ENCODE data around the gene FRMPD4.

The FRMPD4 gene

DNA sequence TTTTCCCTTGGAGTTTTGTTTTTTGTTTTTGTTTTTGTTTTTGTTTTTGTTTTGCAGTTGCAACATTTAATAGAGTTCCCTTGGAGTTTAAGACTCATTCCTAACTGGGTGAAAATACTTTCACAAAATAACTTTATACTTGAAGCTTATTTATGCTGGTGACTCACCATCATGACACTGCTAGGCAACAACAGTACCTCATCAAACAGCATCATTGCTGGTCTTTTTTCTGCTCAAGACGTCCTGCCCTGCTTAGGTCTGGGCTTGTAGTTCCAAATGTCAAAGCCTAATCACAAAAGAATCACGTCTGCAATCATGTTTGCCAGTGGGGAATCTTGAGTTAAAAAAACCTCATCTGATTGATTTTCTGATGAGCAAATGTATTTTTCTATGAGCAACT is 547.3 kb downstream of the FRMPD4 start:
- DNase-seq = no peak

DNA sequence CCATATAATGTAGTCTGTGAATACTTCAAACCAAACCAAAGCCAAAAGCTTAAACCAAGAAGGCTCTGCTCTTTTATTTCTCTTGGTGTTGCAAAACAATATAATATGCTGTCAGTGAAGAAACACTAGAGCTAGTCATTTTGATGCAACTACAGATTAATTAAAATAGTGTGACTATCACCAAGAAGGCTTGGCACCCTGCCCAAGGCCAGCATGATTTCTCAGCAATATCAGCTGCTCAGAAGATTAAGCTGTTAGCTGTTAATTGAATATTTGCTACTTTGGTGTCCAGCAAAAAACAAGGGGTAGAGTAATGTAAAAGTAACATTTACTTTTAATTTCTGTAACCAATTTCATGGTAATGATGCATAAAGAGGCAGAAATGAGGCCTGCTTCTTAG is 548.1 kb downstream of the FRMPD4 start:
- no peak for DNase-seq

DNA sequence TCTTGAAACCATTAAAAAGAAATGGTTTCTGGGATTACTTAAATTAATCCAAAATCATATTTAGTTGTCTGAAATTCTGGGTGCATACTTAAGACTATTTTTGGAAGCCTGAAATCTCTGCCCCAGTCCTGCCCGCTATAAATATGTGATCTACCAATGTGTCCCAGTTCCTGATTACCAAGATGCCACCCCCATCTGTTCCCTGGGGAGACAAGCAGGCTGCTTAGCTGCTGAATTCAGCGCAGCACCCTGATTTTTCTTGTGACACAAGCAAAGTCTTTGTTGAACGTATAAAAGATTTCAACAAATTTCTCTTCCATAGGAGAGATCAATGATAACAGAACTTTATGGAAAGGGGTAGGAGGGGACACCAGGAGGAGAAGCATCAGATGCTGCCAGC is 552.4 kb downstream of the FRMPD4 start:
- no peak for DNase-seq

DNA sequence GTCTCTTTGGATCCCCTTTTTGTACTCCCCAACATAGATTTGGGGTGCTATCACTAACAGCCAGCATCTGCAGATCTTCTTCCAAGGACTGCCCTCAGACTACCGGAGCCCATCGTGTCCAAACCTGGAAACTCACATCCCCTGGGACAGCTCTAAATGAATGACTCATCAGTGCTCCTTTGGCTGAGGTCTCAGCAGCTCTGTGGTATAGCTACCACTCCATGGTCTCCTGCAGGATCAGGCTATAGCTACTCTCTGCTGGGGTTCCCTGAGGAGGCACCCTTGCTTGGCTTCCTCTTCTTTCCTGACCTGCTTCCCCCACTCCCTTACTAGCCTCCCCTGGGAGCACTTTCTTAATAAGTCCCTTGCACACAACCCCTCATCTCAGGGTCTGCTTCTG is 555.5 kb downstream of the FRMPD4 start:
- DNase-seq = no peak

- no peak for DNase-seq
Observed at GRCh38 chrX:12700745-12701144, 562.5 kb downstream of the FRMPD4 start.

GRCh38 chrX:12701628-12702027 is 563.4 kb downstream of the FRMPD4 start:
- peak; percentile 49 to 64 (median 64) for DNase-seq

DNA sequence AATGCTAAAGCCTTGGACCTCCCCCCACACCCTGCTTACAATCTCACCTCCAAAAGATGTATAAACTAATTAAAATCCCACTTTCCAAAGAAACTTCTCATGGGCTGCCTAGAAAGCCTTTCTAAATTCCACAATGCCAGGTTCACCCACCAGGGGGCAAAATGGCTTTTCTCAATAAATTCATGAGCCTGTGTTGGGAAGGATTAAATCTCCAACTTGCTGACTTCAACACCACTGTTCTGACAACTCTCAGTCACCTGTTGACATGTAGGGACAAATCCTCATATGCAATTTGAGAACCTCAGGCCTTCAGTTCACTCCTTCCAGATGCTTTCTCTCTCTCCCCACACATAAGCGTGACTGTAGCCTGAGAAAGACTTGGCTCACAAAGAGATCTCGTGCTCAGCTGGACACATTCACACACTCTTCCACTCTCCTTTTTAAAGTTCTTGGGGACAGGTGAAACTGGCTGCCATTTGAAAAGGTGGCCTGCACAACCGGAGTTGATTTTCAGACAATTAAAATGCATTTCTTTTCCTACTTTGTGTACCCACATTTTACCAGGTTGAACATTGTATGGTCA is 564.3 kb downstream of the FRMPD4 start:
- DNase-seq = peak; percentile 23 to 33 (median 29)

GRCh38 chrX:12704706-12705105 is 566.4 kb downstream of the FRMPD4 start:
- no peak for DNase-seq

DNA sequence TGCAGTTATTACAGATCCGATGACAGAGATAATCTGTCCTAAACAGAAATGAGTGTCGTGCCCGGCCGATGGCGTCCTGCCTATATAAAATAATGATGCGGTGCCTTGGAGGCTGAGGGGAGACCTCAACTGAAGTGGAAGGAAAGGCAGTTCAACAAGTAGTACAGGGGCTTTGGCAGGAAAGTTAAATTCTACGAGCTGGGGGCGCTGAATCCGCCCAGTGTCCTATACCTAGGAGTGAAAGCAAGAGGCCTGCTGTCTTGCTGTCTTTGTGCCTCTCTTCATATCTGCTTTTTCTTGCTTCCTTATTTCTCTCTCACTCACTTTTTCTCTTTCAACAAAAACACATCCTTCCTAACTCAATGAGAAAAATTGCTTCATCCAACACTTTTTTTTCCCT is 570.8 kb downstream of the FRMPD4 start:
- no peak for DNase-seq

- no peak for DNase-seq
Observed at GRCh38 chrX:12711435-12712040, 573.3 kb downstream of the FRMPD4 start.

- DNase-seq = no peak
Observed at GRCh38 chrX:12716574-12716973, 578.3 kb downstream of the FRMPD4 start.

DNA sequence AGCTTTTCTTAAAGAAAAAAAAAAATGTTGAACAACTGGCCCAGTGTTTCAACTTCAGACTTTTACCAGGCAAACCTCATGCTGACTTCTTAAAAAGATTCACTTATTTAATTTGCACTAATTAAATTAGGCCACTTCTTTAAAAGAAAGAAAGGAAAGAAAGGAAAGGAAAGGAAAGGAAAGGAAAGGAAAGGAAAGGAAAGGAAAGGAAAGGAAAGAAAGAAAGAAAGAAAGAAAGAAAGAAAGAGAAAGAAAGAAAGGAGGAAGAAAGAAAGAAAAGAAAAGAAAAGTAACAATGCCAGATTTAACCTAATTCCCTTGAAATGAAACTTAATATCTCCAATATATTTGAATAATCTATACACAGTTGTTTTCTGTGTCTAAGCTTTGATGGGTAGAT is 581.6 kb downstream of the FRMPD4 start:
- no peak for DNase-seq

DNA sequence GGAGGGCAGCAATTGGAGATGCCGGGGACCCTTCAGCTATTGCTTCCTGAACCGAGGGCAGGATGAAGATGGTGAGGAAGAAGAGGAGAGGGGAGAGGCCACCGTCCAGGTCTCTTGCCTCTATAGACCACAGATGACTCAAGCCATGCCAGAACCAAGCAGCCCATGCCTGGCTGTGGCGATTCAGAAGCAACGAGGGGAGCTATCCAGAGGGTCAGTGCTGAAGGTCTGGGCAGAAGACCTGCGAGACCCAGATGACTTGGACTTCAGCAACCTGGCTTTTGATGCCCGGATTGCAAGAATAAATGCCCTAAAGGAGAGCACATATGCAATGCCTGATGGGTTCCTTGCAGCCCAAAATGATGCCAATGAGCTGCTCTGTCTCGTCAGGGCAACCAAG is 582.8 kb downstream of the FRMPD4 start:
- DNase-seq = no peak

DNA sequence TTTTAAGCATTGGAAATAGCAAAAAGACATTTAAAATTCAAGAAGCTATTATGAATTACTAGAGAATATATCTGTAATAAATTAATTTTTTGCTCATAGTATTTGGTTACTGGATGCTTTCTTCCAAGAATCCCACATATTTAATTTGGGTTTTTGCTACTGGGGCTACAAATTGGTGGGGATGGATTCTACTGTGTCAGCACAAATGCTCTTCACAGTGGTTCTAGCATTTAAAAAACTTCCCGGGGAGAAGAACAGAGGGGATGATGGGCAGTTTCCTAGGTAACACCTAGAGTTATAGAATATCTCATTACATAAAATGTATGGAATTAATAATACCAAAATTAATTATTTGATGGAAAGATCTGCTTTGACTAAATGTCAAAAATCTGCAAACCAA is 584.0 kb downstream of the FRMPD4 start:
- no peak for DNase-seq

- DNase-seq = no peak
Observed at GRCh38 chrX:12741416-12741815, 603.1 kb downstream of the FRMPD4 start.

- no peak for DNase-seq
Observed at GRCh38 chrX:12747433-12747832, 609.2 kb downstream of the FRMPD4 start.

GRCh38 chrX:12751887-12752286 is 613.6 kb downstream of the FRMPD4 start:
- DNase-seq = no peak

DNA sequence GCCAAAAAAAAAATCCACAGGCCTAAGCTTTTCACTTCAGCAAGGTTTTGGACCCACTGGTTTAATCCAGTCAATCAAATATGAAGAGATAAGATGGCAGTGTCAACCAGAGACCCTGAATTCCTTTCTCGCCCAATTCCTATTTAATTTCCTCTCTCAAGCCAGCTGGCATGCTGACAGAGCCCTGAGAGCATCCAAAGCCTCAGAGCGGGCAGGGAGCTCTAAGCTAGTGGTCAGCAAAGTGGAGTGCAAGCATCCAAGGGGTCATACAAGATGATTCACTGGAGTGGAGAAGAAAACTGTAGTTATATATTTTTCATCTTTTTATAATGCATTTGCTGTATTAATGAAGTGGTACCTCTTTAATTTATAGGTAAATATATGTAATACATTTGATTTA is 615.1 kb downstream of the FRMPD4 start:
- DNase-seq = no peak

- DNase-seq = peak in 2 of 3 donors; percentile 12 to 19
Observed at GRCh38 chrX:12758291-12758690, 620.0 kb downstream of the FRMPD4 start.

DNA sequence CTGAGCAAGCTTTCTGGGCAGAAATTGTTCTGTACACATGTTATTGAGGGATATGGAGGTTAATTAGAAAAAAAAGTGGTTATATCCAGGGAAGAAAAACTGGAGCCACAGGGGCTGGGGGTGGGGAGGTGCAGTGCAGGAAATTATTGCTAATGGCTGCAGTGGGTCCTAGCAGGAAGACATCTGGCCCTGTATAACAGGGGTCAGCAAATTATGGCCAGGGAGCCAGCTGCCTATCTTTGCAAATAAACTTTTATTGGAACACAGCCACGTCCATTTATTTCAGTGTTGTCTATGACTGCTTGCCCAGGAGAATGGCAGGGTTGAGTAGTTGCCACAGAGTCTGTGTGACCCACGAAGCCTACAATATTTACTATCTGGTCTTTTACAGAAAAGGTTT is 629.6 kb downstream of the FRMPD4 start:
- DNase-seq = no peak

DNA sequence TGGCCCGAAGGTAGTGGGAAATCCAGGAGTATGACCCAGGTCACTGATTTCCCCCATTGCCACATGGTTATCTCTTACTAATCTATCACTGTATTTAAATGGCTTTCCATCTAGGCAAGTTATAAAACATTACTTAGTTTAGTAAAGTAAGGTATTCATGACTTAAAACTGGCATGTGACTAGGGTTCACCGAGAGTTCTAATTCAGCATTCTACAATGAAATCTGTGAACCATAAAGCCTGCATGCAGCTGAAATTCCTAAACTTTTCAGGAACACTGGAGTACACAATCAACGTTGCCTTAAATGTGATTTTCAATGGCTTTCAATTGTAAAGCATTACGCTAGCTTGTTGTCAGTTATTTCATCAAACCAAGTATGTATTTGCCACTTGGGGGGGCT is 630.2 kb downstream of the FRMPD4 start:
- no peak for DNase-seq

- peak; percentile 34 to 58 (median 40) for DNase-seq
Observed at GRCh38 chrX:12770440-12770839, 632.2 kb downstream of the FRMPD4 start.

GRCh38 chrX:12771445-12772069 is 633.3 kb downstream of the FRMPD4 start:
- peak; percentile 78 to 89 (median 82) for DNase-seq
